Activated naive CD4-positive, alpha-beta T cell treated with anti-CD3 and anti-CD28 coated beads, Interleukin-2, amount 50 U/mL, for 24 hours (primary cell): Measurements from ENCODE around the gene PCDH10.
"Not testable (repeated sequence)": the region's sequence is repeated elsewhere in the genome, so short reads cannot be mapped to it uniquely, and the experiment has no call there.

ENCODE experiments used
- H3K27ac Mint-ChIP-seq: one replicate; pipeline ENCODE4 v1.8.0; 2021; ENCODE audit warnings: mild to moderate bottlenecking, mixed read lengths
- H3K27me3 Mint-ChIP-seq: one replicate; pipeline ENCODE4 v1.8.0; 2021; ENCODE audit warnings: mixed read lengths
- H3K36me3 Mint-ChIP-seq: one replicate; pipeline ENCODE4 v1.8.0; 2021; ENCODE audit warnings: mixed read lengths
- H3K4me1 Mint-ChIP-seq: one replicate; pipeline ENCODE4 v1.8.0; 2021; ENCODE audit warnings: mixed read lengths
- H3K4me3 Mint-ChIP-seq: one replicate; pipeline ENCODE4 v1.8.0; 2021; ENCODE audit warnings: mild to moderate bottlenecking, mixed read lengths
- H3K9me3 Mint-ChIP-seq: one replicate; pipeline ENCODE4 v1.8.0; 2021; ENCODE audit warnings: mixed read lengths

Gene PCDH10

GRCh38 chr4:133160853-133161252 lies 11.8 kb downstream of the PCDH10 start:
- no peaks in the 10 kb centered on the region for H3K4me1 Mint-ChIP-seq
- no peaks in the 10 kb centered on the region for H3K9me3 Mint-ChIP-seq
- no peaks in the 10 kb centered on the region for H3K36me3 Mint-ChIP-seq
- no peaks in the 10 kb centered on the region for H3K27me3 Mint-ChIP-seq
- no peak overlapping the region for H3K4me3 Mint-ChIP-seq
- no peak overlapping the region for H3K27ac Mint-ChIP-seq

GRCh38 chr4:133161570-133162295 lies 12.6 kb downstream of the PCDH10 start:
- no peak overlapping the region for H3K27ac Mint-ChIP-seq
- no peaks in the 10 kb centered on the region for H3K27me3 Mint-ChIP-seq
- H3K4me1 Mint-ChIP-seq: no peaks in the 10 kb centered on the region
- no peaks in the 10 kb centered on the region for H3K36me3 Mint-ChIP-seq
- no peak overlapping the region for H3K4me3 Mint-ChIP-seq
- no peaks in the 10 kb centered on the region for H3K9me3 Mint-ChIP-seq

- H3K4me3 Mint-ChIP-seq: no peak overlapping the region
- H3K27ac Mint-ChIP-seq: no peak overlapping the region
- H3K27me3 Mint-ChIP-seq: no peaks in the 10 kb centered on the region
- H3K9me3 Mint-ChIP-seq: no peaks in the 10 kb centered on the region
- H3K4me1 Mint-ChIP-seq: no peaks in the 10 kb centered on the region
- H3K36me3 Mint-ChIP-seq: no peaks in the 10 kb centered on the region
Observed at GRCh38 chr4:133162941-133163340, 13.8 kb downstream of the PCDH10 start.

- H3K27ac Mint-ChIP-seq: no peak overlapping the region
- no peaks in the 10 kb centered on the region for H3K36me3 Mint-ChIP-seq
- H3K27me3 Mint-ChIP-seq: no peaks in the 10 kb centered on the region
- H3K9me3 Mint-ChIP-seq: peaks cover 4% of the 10 kb centered on the region
- H3K4me3 Mint-ChIP-seq: no peak overlapping the region
- H3K4me1 Mint-ChIP-seq: no peaks in the 10 kb centered on the region
Observed at GRCh38 chr4:133178956-133179355, 29.9 kb downstream of the PCDH10 start.

GRCh38 chr4:133186210-133186609 lies 37.1 kb downstream of the PCDH10 start:
- H3K36me3 Mint-ChIP-seq: no peaks in the 10 kb centered on the region
- no peak overlapping the region for H3K27ac Mint-ChIP-seq
- no peak overlapping the region for H3K4me3 Mint-ChIP-seq
- peaks cover 4% of the 10 kb centered on the region for H3K9me3 Mint-ChIP-seq
- no peaks in the 10 kb centered on the region for H3K27me3 Mint-ChIP-seq
- H3K4me1 Mint-ChIP-seq: no peaks in the 10 kb centered on the region

- no peak overlapping the region for H3K27ac Mint-ChIP-seq
- H3K4me1 Mint-ChIP-seq: no peaks in the 10 kb centered on the region
- H3K4me3 Mint-ChIP-seq: no peak overlapping the region
- no peaks in the 10 kb centered on the region for H3K36me3 Mint-ChIP-seq
- peaks cover under 1% of the 10 kb centered on the region for H3K9me3 Mint-ChIP-seq
- no peaks in the 10 kb centered on the region for H3K27me3 Mint-ChIP-seq
Observed at GRCh38 chr4:133186845-133187244, 37.8 kb downstream of the PCDH10 start.

GRCh38 chr4:133188433-133189146 lies 39.5 kb downstream of the PCDH10 start:
- H3K27ac Mint-ChIP-seq: no peak overlapping the region
- H3K4me3 Mint-ChIP-seq: no peak overlapping the region
- H3K9me3 Mint-ChIP-seq: no peaks in the 10 kb centered on the region
- no peaks in the 10 kb centered on the region for H3K27me3 Mint-ChIP-seq
- no peaks in the 10 kb centered on the region for H3K36me3 Mint-ChIP-seq
- H3K4me1 Mint-ChIP-seq: no peaks in the 10 kb centered on the region

GRCh38 chr4:133189147-133189517 lies 40.0 kb downstream of the PCDH10 start:
- no peak overlapping the region for H3K4me3 Mint-ChIP-seq
- no peak overlapping the region for H3K27ac Mint-ChIP-seq
- no peaks in the 10 kb centered on the region for H3K27me3 Mint-ChIP-seq
- H3K9me3 Mint-ChIP-seq: no peaks in the 10 kb centered on the region
- no peaks in the 10 kb centered on the region for H3K4me1 Mint-ChIP-seq
- no peaks in the 10 kb centered on the region for H3K36me3 Mint-ChIP-seq

- Mint-ChIP-seq H3K9me3 (no peaks in the 10 kb centered on the region), H3K27ac (no peak overlapping the region), H3K27me3 (no peaks in the 10 kb centered on the region), H3K4me3 (no peak overlapping the region), H3K4me1 (no peaks in the 10 kb centered on the region), H3K36me3 (no peaks in the 10 kb centered on the region)
Observed at GRCh38 chr4:133190098-133190497, 41.0 kb downstream of the PCDH10 start.

- no peak overlapping the region for H3K4me3 Mint-ChIP-seq
- no peaks in the 10 kb centered on the region for H3K4me1 Mint-ChIP-seq
- peaks cover 21% of the 10 kb centered on the region for H3K9me3 Mint-ChIP-seq
Observed at GRCh38 chr4:133208694-133209285, 59.7 kb downstream of the PCDH10 start.

GRCh38 chr4:133233922-133234321 lies 84.8 kb downstream of the PCDH10 start:
- Mint-ChIP-seq H3K9me3 (no peaks in the 10 kb centered on the region), H3K27me3 (no peaks in the 10 kb centered on the region), H3K4me3 (no peak overlapping the region), H3K36me3 (no peaks in the 10 kb centered on the region), H3K4me1 (no peaks in the 10 kb centered on the region), H3K27ac (no peak overlapping the region)

More at GRCh38 chr4:133208694-133209285, 59.7 kb downstream of the PCDH10 start:
- no peak overlapping the region for H3K27ac Mint-ChIP-seq
- no peaks in the 10 kb centered on the region for H3K27me3 Mint-ChIP-seq
- H3K36me3 Mint-ChIP-seq: no peaks in the 10 kb centered on the region

GRCh38 chr4:133240451-133240850 lies 91.4 kb downstream of the PCDH10 start:
- not testable (repeated sequence) for H3K36me3 Mint-ChIP-seq, H3K4me3 Mint-ChIP-seq, H3K9me3 Mint-ChIP-seq, H3K27ac Mint-ChIP-seq, H3K4me1 Mint-ChIP-seq, H3K27me3 Mint-ChIP-seq
